SJSA1 (cell line): ENCODE measurements around the gene KIAA1671. TPM values are rescaled to one million over a fixed set of nuclear protein-coding genes. Genes with fewer than 3 reads are reported as not detected.

Source experiments
- DNase-seq, 2 experiments: peaks; one replicate each; pipeline ENCODE4 v3.0.0-alpha.2; 2015 to 2020; ENCODE audit warnings: low spot score in 2 of 2, low read depth in 1 of 2
- H3K27ac ChIP-seq: fragments of 250-450 bp; sonication (Bioruptor Pico); 2 replicates; pipeline ENCODE4 v1.5.1; 2020; ENCODE audit warnings: mild to moderate bottlenecking, moderate library complexity
- H3K27me3 ChIP-seq: fragments of 250-450 bp; sonication (Bioruptor Pico); replicated peaks from 2 replicates; pipeline ENCODE4 v1.5.1; 2020; ENCODE audit warnings: mild to moderate bottlenecking, moderate library complexity
- H3K36me3 ChIP-seq: fragments of 250-450 bp; sonication (Bioruptor Pico); 2 replicates; pipeline ENCODE4 v1.5.1; 2020; ENCODE audit warnings: mild to moderate bottlenecking
- H3K4me1 ChIP-seq: fragments of 250-450 bp; sonication (Bioruptor Pico); replicated peaks from 2 replicates; pipeline ENCODE4 v1.6.1; 2021; ENCODE audit warnings: mild to moderate bottlenecking
- H3K4me3 ChIP-seq: fragments of 250-450 bp; sonication (Bioruptor Pico); 2 replicates; pipeline ENCODE4 v1.5.1; 2020; ENCODE audit warnings: mild to moderate bottlenecking
- H3K9me3 ChIP-seq: fragments of 250-450 bp; sonication (Bioruptor Pico); replicated peaks from 2 replicates; pipeline ENCODE4 v1.5.1; 2020; ENCODE audit warnings: mild to moderate bottlenecking
- total RNA-seq: library from RNA; depleted of rRNA; stranded (reverse); fragments of >200 nt; shearing (Covaris generic); gene quantifications from 2 replicates; pipeline ENCODE4 v1.2.3, GENCODE V29; 2014

The KIAA1671 gene
- total RNA-seq, 1 experiment from 2014 or later: 0.03 TPM

GRCh38 chr22:25053153-25053805 lies 100.8 kb downstream of the KIAA1671 start:
- DNase-seq: no peak
- H3K36me3 ChIP-seq: no peaks in the 10 kb centered on the region
- no peak overlapping the region for H3K4me3 ChIP-seq
- peaks cover 5% of the 10 kb centered on the region for H3K9me3 ChIP-seq
- H3K27ac ChIP-seq: no peak overlapping the region
- no peaks in the 10 kb centered on the region for H3K4me1 ChIP-seq
- H3K27me3 ChIP-seq: no peaks in the 10 kb centered on the region

GRCh38 chr22:25054943-25055511 lies 102.5 kb downstream of the KIAA1671 start:
- H3K9me3 ChIP-seq: peaks cover 5% of the 10 kb centered on the region
- no peaks in the 10 kb centered on the region for H3K36me3 ChIP-seq
- no peaks in the 10 kb centered on the region for H3K27me3 ChIP-seq
- DNase-seq: no peak
- H3K4me3 ChIP-seq: no peak overlapping the region
- no peak overlapping the region for H3K27ac ChIP-seq
- H3K4me1 ChIP-seq: no peaks in the 10 kb centered on the region

- Histone ChIP-seq H3K27ac (no peak overlapping the region), H3K36me3 (no peaks in the 10 kb centered on the region), H3K27me3 (no peaks in the 10 kb centered on the region), H3K4me1 (no peaks in the 10 kb centered on the region), H3K9me3 (no peaks in the 10 kb centered on the region), H3K4me3 (no peak overlapping the region)
- peak in 1 of 2 experiments; percentile 29 for DNase-seq
These were observed 104.7 kb downstream of the KIAA1671 start for GRCh38 chr22:25057013-25057881.

GRCh38 chr22:25059438-25059837 lies 106.9 kb downstream of the KIAA1671 start:
- no peaks in the 10 kb centered on the region for H3K4me1 ChIP-seq

GRCh38 chr22:25060522-25061071 lies 108.1 kb downstream of the KIAA1671 start:
- Histone ChIP-seq H3K36me3 (no peaks in the 10 kb centered on the region), H3K27me3 (no peaks in the 10 kb centered on the region), H3K9me3 (no peaks in the 10 kb centered on the region), H3K4me3 (no peak overlapping the region), H3K4me1 (no peaks in the 10 kb centered on the region), H3K27ac (no peak overlapping the region)
- no peak for DNase-seq

More at GRCh38 chr22:25059438-25059837, 106.9 kb downstream of the KIAA1671 start:
- Histone ChIP-seq H3K36me3 (no peaks in the 10 kb centered on the region), H3K27me3 (no peaks in the 10 kb centered on the region), H3K27ac (no peak overlapping the region), H3K9me3 (no peaks in the 10 kb centered on the region), H3K4me3 (no peak overlapping the region)
- no peak for DNase-seq

- no peak overlapping the region for H3K27ac ChIP-seq
- no peaks in the 10 kb centered on the region for H3K36me3 ChIP-seq
- no peaks in the 10 kb centered on the region for H3K4me1 ChIP-seq
- H3K9me3 ChIP-seq: no peaks in the 10 kb centered on the region
- no peaks in the 10 kb centered on the region for H3K27me3 ChIP-seq
- H3K4me3 ChIP-seq: no peak overlapping the region
- no peak for DNase-seq
These were observed 108.6 kb downstream of the KIAA1671 start for GRCh38 chr22:25061134-25061533.

GRCh38 chr22:25061605-25062376 lies 109.3 kb downstream of the KIAA1671 start:
- H3K9me3 ChIP-seq: no peaks in the 10 kb centered on the region
- H3K4me1 ChIP-seq: no peaks in the 10 kb centered on the region
- no peak overlapping the region for H3K27ac ChIP-seq
- no peak overlapping the region for H3K4me3 ChIP-seq
- H3K36me3 ChIP-seq: no peaks in the 10 kb centered on the region
- no peak for DNase-seq
- H3K27me3 ChIP-seq: no peaks in the 10 kb centered on the region

GRCh38 chr22:25062386-25063085 lies 110.0 kb downstream of the KIAA1671 start:
- Histone ChIP-seq H3K27me3 (no peaks in the 10 kb centered on the region), H3K4me3 (no peak overlapping the region), H3K36me3 (no peaks in the 10 kb centered on the region), H3K27ac (no peak overlapping the region), H3K9me3 (no peaks in the 10 kb centered on the region), H3K4me1 (no peaks in the 10 kb centered on the region)
- DNase-seq: no peak

GRCh38 chr22:25064894-25065560 lies 112.5 kb downstream of the KIAA1671 start:
- H3K27ac ChIP-seq: no peak overlapping the region
- DNase-seq: no peak
- no peaks in the 10 kb centered on the region for H3K4me1 ChIP-seq
- H3K36me3 ChIP-seq: no peaks in the 10 kb centered on the region
- no peaks in the 10 kb centered on the region for H3K27me3 ChIP-seq
- H3K9me3 ChIP-seq: no peaks in the 10 kb centered on the region
- H3K4me3 ChIP-seq: no peak overlapping the region

- no peaks in the 10 kb centered on the region for H3K36me3 ChIP-seq
- DNase-seq: no peak
- H3K27me3 ChIP-seq: no peaks in the 10 kb centered on the region
- H3K4me1 ChIP-seq: no peaks in the 10 kb centered on the region
- no peaks in the 10 kb centered on the region for H3K9me3 ChIP-seq
- H3K27ac ChIP-seq: no peak overlapping the region
- H3K4me3 ChIP-seq: no peak overlapping the region
These were observed 114.4 kb downstream of the KIAA1671 start for GRCh38 chr22:25066861-25067435.

- H3K27me3 ChIP-seq: no peaks in the 10 kb centered on the region
- H3K36me3 ChIP-seq: no peaks in the 10 kb centered on the region
- no peaks in the 10 kb centered on the region for H3K9me3 ChIP-seq
- no peaks in the 10 kb centered on the region for H3K4me1 ChIP-seq
- no peak overlapping the region for H3K27ac ChIP-seq
- no peak for DNase-seq
- no peak overlapping the region for H3K4me3 ChIP-seq
These were observed 115.4 kb downstream of the KIAA1671 start for GRCh38 chr22:25067851-25068421.

- Histone ChIP-seq H3K27ac (no peak overlapping the region), H3K36me3 (no peaks in the 10 kb centered on the region), H3K4me1 (no peaks in the 10 kb centered on the region), H3K27me3 (no peaks in the 10 kb centered on the region), H3K4me3 (no peak overlapping the region), H3K9me3 (no peaks in the 10 kb centered on the region)
- DNase-seq: no peak
These were observed 116.2 kb downstream of the KIAA1671 start for GRCh38 chr22:25068707-25069106.
